Neural progenitor cell (in vitro differentiated cells): ENCODE data around the gene MICB.

Source experiments
- EZH2 ChIP-seq: fragments of 200-600 bp; sonication (generic); IDR thresholded peaks from 2 replicates; pipeline ENCODE4 v1.6.1; 2017; ENCODE audit warnings: antibody characterized with exemption, mild to moderate bottlenecking, moderate library complexity
- EZH2phosphoT487 ChIP-seq: fragments of 200-600 bp; sonication (generic); IDR thresholded peaks from 2 replicates; pipeline ENCODE4 v1.6.1; 2017; ENCODE audit warnings: antibody characterized with exemption
- TF ChIP-seq, protein P1 (sequence below): fragments of 200-600 bp; sonication (generic); IDR thresholded peaks from 2 replicates; pipeline ENCODE4 v1.5.1; 2017; ENCODE audit warnings: antibody characterized with exemption, mild to moderate bottlenecking

GRCh38 chr6:31541658-31542521, 43.9 kb downstream of the MICB start, which contains the start of gene DDX39B:
- TF ChIP-seq, protein P1, sequence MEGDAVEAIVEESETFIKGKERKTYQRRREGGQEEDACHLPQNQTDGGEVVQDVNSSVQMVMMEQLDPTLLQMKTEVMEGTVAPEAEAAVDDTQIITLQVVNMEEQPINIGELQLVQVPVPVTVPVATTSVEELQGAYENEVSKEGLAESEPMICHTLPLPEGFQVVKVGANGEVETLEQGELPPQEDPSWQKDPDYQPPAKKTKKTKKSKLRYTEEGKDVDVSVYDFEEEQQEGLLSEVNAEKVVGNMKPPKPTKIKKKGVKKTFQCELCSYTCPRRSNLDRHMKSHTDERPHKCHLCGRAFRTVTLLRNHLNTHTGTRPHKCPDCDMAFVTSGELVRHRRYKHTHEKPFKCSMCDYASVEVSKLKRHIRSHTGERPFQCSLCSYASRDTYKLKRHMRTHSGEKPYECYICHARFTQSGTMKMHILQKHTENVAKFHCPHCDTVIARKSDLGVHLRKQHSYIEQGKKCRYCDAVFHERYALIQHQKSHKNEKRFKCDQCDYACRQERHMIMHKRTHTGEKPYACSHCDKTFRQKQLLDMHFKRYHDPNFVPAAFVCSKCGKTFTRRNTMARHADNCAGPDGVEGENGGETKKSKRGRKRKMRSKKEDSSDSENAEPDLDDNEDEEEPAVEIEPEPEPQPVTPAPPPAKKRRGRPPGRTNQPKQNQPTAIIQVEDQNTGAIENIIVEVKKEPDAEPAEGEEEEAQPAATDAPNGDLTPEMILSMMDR: no peak
- TF ChIP-seq EZH2 (no peak), EZH2phosphoT487 (no peak)
